GM18499 (cell line): ENCODE data around the gene NPIPB5.
"Not testable (repeated sequence)": the region's sequence is repeated elsewhere in the genome, so short reads cannot be mapped to it uniquely, and the experiment has no call there.

Source experiments
- ATAC-seq: cut with Tn5 transposase; IDR thresholded peaks from one replicate; pipeline ENCODE4 v1.9.1; 2021; ENCODE audit warnings: moderate number of reproducible peaks; ENCODE audit not compliant: insufficient read depth, unreplicated experiment

NPIPB5 gene

DNA sequence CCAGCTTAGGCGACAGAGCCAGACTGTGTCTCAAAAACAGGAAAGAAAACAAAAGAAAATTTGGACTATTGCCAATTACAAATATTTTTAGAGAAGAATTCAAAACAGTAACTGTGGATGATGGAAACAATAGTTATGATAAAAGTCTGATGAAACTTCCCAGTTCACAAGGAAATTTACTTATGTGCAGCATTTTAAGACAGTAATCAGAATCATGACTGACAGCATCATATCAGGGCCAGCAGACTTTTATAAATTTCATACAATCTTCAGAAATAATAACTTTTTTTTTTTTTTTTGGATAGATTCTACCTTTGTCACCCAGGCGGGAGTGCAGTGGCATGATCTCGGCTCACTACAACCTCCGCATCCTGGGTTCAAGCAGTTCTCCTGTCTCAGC, at the start of gene NPIPB5:
Gene NPIPB5 (plus strand): TSS at position 301 of the 400 bp plus-strand sequence. CDS start 2,911 bp downstream, outside the sequence.
- not testable (repeated sequence) for ATAC-seq

DNA sequence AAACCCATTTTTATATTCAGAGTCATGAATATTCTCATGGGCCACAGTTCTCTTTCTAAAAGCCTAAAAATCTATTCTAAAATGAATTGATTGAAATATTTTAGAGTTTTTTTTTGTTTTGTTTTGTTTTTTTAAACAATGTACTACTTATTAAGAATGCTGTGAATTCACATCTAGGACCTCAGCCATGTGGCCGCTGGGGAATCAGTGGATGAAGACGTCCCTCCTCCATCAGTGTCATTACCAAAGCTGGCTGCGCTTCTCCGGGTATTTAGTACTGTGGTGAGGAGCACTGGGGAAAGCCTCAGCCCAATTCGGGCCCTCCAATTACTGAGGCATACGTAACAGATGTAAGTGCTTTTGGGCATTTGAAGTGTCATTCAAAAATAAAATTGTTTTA, 41.8 kb upstream of the NPIPB5 start:
- not testable (repeated sequence) for ATAC-seq

DNA sequence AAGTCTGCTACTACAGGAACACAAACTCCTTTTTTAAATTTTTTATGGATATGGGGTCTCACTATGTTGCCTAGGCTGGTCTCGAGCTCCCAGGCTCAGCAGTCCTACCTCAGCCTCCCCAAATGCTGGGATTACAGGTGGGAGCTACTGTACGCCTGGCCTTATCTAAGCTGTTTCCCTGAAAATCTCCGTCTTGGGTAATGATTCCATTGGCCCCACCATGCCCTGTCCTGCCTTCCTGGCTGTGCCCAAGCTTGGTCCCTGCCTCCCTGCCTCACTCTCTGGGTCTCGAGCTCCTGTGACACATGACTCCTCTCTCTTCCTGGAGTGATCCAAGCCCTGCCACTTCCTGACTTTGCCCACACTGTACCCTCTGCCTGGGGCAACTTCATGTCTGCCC, 27.3 kb downstream of the NPIPB5 start:
- not testable (repeated sequence) for ATAC-seq

DNA sequence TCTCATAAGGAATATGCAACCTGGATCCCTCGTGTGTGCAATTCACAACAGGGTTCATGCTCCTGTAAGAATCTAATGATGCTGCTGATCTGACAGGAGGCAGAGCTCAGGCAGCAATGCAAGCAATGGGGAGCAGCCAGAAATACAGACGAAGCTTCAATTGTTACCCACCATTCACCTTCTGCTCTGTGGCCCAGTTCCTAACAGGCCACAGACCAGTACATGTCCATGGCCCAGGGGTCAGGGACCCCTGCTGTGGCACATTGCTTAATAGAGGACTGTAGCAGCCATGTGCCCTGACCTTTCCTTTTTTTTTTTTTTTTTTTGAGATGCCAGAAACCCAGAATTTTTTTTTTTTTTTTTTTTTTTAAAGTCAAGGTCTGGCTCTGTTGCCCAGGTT, 34.1 kb downstream of the NPIPB5 start:
- ATAC-seq, result not testable (repeated sequence)

DNA sequence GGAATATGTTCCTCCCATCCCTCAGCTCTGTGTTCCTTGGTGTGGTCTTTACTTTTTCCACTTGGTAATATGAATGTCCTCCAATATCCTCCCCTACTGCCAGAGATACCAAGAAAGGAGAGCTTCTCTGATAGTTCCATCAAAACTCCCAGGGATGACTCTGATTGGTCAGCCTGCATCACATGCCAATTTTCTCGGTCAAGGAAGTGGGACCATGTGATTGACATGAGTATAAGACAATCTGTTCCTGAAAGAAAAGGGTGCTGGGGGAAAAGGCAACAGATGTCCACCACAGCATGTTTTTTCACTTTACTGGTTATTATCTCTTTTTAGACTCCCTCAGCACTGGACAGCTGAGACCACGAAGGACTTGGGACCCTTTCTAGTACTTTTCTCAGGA, 35.9 kb downstream of the NPIPB5 start:
- ATAC-seq, result not testable (repeated sequence)

DNA sequence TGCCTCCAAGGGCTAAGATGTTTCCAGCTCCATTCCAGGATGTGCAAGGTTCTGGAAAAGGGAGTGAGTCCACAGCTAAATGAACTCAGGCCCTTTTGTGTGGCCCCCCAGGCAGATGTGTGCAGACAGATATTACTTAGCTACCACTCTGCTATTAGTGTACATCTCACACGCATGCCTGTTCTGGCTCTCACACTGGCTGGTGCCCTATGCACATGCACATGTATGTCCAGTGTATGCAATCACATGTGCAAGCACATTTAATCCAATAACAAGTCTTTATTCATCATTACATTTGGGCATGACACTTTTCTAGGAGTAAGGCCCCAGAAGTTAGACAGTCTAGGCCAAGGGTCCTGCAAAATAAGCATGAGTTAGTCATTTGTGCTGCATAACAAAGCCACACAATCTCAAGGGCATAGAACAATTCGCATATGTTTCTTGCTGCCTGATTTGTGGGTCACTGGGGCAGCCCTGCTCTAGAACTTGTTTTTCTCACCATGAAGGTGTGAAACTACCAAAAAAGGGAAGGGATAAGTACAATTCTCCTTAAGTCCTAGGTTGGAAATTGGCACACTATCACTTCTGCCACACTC, 36.6 kb downstream of the NPIPB5 start:
- not testable (repeated sequence) for ATAC-seq

DNA sequence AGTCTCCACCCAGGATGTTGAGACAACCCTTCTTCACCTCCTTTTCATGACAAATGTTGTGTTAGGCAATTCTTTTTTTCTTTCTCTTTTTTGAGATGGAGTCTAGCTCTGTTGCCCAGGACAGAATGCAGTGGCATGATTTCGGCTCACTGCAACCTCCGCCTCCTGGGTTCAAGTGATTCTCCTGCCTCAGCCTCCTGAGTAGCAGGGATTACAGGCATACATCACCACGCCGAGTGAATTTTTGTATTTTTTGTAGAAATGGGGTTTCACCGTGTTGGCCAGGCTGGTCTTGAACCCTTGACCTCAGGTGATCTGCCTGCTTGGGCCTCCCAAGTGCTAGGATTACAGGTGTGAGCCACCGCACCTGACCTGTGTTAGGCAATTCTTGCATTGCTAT, 39.2 kb downstream of the NPIPB5 start:
- ATAC-seq, result not testable (repeated sequence)

DNA sequence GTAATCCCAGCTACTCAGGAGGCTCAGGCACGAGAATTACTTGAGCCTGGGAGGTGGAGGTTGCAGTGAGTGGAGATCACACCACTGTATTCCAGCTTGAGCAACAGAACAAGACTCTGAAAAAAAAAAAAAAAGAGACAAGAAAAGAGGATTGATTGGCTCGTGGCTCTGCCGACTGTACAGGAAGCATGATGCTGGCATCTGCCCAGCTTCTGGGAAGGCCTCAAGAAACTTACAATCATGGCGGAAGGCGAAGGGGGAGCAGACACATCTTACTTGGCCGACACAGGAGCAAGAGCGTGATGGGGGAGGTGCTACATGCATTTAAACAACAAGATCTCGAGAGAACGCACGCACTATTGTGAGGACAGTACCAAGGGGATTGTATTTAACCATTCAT, 40.5 kb downstream of the NPIPB5 start:
- ATAC-seq, result not testable (repeated sequence)

DNA sequence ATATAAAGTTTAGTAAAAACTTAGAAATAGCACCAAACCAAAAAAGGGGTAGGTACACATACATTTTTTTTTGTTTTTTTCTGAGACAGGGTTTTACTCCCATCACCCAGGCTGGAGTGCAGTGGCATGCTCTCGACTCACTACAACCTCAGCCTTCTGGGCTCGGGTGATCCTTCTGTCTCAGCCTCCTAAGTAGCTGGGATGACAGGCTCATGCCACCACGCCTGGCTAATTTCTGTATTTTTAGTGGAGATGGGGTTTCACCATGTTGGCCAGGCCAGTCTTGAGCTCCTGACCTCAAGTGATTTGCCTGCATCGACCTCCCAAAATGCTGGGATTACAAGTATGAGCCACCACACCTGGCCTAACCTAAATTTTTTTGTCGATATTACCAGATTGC, 41.0 kb downstream of the NPIPB5 start:
- ATAC-seq, result not testable (repeated sequence)

DNA sequence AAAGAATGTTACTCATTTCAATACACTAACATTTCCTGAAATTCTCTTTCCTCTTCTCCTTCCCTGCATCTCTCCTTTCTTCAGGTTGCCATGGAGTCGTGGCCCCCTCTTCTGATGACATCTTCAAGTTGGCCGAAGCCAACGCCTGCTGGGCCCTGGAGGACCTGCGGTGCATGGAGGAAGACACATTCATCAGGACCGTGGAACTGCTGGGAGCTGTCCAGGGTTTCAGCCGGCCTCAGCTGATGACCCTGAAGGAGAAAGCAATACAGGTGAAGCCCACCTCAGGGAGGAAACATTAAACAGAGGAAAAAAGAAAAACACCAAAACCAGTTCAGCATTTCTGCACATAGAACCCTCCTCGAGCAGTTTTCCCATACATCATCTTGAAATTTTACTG, 46.1 kb downstream of the NPIPB5 start:
- not testable (repeated sequence) for ATAC-seq
